Muscle of arm (tissue), 12 donors: ENCODE data around the gene MUC2. TPM values are rescaled to one million over a fixed set of nuclear protein-coding genes. Genes with fewer than 3 reads are reported as not detected.

Experiments
- DNase-seq: peaks from one replicate; pipeline ENCODE4 v3.0.0-alpha.2; 2013
- polyA plus RNA-seq, 12 donors: library from polyadenylated mRNA; unstranded; fragments of 120-200 nt; gene quantifications; one replicate each; pipeline ENCODE4 v1.2.1, GENCODE V29; 2013; ENCODE audit not compliant: insufficient read length in 12 of 12

Gene MUC2
- polyA plus RNA-seq, 12 donors: 0.01 to 62.5 (median 0.08) TPM; not detected in 3

DNA sequence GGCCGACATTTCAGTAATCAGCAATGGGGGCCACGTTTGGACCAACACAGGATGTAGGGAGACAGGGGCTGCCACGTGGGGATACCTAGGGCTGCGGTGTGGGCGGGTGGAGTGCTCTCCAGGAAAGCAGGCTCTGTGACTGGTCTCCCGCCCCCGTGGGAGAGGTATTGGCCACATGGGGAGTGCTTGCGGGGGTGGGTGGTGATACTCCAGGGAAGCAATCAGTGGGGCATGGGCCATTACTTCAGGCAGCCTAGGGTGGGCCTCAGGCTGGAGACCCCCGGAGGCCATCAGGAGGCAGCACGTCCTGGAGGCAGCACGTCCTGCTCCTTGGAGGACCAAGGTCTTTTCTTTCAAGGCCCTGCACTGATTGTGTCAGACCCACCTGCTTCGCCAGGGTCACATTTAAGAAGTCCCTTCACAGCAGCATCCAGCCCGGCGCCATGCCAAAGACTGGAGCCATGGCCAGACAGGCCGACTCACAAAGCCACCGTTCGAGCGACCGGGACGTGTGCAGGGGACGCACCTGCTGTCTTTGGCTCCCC is 3.0 kb upstream of the MUC2 start:
- DNase-seq: no peak

DNA sequence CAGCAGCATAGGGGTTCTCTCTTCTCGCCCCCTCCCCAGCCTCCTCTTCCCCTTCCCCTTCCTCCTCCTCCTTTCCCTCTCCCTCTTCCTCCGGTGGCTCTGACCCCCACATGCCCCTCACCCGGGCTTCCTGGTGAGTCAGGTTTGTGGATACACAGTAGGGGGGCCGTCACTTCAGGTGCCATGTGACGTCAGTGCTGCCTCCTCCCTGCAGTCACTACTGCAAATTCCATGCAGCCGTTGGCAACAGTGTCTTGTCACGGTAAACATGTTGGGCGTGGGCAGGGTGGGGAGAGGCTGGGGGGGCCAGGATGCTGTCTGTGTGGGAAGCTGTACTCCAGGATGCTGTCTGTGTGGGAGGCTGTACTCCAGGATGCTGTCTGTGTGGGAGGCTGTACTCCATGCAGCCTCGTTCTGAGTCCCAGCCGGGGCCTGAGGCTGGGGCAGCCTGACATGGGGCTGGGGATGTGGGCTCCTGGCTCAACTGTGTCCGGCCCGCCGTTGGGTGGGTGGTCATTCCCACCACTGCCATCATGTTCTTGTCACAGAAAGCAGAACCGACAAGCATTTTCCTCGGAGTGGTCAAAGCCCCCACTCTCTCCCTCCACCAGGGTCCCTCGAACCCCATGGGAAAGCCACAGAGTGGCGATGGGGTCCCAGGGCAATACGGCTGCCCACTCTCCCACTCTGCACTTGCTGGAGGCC is 2.4 kb upstream of the MUC2 start:
- no peak for DNase-seq

DNA sequence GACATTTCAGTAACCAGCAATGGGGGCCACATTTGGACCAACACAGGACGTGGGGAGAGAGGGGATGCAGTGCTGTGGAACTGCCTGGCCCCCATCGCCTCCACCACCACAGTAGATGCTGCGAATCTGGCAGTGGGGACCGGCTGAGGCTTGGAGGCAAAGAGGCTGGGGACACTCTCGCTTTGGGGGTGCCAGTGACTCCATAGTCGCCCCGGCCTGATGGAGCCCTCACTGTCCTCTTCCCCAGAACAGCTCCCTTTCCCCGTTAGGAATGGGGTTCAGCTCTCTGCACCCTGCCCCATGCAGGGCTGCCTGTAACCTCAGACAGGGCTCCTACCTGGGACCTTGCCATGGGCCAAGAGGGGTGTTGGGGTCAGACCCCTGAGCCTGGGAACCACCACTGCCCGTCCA is 1.8 kb upstream of the MUC2 start:
- no peak for DNase-seq

DNA sequence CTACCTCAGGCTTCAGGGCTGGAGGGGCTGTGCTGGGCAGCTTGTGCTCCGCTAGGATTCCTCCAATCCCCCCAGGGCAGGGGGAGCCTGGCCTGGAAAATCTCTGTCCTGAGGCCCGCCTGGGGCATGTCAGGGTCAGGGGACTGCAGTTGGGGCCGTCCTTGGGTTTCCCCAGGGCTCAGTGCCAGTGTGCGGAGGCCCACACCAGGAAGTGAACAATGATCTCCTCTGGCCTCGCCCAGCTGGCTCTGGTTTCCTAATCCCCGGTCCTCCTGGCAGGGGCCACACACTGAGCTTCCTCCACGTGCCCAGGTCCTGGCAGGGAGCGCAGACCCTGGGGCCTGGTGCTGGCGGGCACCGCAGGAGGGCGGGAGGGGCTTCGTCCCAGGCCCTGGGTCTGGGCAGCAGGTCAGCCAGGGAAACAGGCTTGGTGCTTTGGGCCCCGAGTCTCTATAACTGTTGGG is 1.4 kb upstream of the MUC2 start:
- no peak for DNase-seq

DNA sequence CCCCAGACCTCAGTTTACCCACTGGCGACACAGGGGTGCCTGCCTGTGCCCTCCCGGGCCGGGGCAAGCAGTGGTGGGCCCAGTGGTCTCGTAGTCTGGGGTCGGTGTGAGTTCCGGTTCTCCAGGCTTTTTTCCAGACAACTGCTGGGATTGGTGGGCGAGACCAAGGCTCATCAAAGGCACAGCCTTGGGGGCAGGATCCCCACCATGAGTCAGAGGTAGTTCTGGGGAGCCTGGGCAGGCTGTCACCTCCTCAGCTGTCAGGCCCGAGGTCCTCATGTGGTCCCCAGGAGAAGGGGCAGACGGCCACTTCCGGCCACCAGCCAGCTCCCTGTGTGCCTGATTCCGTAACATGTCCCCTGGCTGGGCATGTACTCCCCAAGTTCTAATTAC is 827 bp upstream of the MUC2 start:
- no peak for DNase-seq

DNA sequence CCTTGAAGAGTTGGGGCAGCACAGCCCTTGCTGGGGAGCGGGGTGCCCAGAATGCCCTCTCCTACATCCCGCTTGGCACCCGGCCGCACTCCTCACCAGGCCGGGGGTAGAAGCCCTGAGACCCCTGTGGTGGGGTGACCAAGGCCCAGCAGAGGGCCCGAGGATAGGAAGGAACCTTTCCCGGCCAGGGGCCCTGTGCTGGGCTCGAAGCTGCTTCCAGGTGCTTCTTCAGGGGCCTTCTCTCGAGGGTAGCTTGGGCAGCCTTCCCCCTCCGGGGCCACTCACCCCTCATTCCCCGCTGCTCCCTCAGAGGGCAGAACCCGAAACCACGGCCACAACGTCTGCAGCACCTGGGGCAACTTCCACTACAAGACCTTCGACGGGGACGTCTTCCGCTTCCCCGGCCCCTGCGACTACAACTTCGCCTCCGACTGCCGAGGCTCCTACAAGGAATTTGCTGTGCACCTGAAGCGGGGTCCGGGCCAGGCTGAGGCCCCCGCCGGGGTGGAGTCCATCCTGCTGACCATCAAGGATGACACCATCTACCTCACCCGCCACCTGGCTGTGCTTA is 752 bp downstream of the MUC2 start:
- no peak for DNase-seq

DNA sequence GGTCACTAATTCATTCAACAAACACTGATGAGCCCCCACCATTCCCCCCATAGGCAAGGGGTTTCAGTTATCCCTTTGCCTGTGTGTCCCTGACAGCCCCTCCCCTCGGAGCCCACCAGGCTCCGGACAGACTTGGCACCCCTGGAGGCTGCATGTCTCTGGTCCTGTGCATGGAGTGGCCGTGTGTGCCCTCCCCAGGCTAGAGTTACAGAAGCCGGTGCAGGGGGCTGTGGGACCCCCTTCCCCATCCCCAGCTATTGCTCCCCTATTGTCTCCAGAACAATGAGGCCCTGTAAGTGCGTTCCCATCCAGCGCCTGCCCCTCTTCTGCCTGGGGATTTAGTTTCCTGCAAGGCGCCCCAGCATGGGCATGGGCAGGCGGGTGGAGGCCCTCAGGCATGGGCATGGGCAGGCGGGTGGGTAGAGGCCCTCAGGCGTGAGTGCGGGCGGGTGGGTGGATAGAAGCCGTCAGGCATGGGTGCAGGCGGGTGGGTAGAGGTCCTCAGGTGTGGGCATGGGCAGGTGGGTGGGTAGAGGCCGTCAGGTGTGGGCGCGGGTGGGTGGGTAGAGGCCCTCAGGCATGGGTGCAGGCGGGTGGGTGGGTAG is 1.5 kb downstream of the MUC2 start:
- no peak for DNase-seq

DNA sequence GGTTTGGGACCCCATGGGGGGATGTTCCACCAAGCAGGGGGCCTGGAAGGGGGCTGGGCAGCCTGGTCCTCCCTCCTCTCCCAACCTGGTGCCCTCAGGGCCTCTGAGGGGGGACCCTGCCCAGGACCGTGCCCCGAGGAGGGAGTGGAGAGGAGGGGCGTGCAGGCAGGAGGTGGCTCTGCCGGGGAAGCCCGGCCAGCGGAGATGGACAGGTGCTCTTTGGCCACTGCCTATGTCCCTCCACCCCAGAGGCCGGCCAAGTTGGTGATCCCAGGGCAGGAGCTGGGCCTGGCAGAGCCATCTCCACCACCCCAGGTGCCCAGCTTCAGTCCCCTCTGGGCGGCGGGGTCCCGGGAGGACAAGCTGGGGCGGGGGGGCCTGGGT is 2.4 kb downstream of the MUC2 start:
- no peak for DNase-seq

DNA sequence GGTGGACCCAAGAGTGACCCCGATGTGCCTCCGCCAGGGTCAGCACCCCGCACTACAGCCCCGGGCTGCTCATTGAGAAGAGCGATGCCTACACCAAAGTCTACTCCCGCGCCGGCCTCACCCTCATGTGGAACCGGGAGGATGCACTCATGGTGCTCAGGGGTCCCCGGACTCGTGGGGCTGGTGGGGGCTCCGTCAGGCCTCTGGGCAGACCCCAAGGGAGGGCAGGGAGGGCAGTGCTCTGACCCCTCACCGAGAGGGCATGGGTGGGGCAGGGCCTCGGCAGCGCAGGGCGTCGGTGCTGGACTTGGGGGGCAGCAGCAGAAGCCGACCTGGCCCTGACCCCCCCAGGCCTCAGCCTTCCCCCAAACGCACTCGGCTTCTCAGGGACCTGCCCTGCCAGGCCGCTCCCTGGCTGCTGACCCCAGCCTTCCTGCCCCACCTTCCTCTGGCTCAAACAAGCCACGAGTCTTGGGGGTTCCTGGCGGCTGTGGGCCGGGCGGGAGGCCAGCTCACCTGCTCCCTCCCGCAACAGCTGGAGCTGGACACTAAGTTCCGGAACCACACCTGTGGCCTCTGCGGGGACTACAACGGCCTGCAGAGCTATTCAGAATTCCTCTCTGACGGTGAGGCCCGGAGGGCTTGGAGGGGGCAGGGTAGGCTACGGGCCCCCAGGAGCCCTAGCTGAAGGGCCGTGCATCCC is 2.9 kb downstream of the MUC2 start:
- no peak for DNase-seq

DNA sequence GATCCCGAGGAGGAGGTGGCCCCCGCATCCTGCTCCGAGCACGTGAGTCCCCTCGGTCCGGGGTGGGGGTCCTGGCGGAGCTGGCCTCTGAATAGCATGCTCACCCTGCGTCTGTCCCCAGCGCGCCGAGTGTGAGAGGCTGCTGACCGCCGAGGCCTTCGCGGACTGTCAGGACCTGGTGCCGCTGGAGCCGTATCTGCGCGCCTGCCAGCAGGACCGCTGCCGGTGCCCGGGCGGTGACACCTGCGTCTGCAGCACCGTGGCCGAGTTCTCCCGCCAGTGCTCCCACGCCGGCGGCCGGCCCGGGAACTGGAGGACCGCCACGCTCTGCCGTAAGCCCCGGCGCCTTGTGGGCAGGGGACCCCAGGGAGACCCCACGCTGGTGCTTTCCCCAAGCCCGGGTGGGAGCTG is 3.5 kb downstream of the MUC2 start:
- DNase-seq: no peak

DNA sequence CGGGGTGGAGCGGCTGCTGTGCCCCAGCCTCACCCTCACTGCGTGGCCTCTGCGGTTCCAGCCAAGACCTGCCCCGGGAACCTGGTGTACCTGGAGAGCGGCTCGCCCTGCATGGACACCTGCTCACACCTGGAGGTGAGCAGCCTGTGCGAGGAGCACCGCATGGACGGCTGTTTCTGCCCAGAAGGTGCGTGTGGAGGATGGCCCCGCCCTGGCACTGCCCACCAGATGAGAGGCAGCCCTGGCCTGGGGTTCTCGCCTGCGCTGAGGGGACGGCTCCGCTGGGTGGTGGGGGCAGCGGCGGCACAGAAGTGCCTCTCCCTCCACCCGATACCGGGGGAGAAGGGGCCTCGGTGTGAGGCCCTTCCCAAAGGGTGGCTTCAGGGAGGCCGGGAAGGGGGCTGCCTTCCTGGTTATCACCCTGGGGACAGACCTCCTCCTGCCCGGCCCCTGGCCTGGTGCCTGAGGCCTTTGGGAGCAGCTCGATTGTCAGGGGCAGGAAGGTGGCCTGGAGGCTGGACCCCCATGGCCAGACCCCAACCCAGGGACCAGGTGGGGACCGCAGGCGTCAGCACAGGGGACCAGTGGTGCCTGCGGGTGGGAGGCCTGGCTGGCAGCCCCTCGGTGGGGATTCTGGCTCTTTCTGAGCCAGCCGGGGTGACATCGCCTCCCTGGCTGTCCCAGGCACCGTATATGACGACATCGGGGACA is 7.1 kb downstream of the MUC2 start:
- no peak for DNase-seq

DNA sequence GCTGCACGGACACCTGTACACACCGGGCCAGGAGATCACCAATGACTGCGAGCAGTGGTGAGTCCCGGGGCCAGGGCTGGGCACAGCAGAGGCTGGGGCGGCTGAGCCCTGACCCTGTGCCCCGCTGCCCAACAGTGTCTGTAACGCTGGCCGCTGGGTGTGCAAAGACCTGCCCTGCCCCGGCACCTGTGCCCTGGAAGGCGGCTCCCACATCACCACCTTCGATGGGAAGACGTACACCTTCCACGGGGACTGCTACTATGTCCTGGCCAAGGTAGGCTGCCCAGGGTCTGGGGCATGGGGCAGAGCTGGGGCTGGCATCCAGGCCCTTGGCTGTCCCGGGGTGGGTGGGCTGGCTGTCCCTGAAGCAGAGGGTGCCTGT is 7.7 kb downstream of the MUC2 start:
- no peak for DNase-seq

DNA sequence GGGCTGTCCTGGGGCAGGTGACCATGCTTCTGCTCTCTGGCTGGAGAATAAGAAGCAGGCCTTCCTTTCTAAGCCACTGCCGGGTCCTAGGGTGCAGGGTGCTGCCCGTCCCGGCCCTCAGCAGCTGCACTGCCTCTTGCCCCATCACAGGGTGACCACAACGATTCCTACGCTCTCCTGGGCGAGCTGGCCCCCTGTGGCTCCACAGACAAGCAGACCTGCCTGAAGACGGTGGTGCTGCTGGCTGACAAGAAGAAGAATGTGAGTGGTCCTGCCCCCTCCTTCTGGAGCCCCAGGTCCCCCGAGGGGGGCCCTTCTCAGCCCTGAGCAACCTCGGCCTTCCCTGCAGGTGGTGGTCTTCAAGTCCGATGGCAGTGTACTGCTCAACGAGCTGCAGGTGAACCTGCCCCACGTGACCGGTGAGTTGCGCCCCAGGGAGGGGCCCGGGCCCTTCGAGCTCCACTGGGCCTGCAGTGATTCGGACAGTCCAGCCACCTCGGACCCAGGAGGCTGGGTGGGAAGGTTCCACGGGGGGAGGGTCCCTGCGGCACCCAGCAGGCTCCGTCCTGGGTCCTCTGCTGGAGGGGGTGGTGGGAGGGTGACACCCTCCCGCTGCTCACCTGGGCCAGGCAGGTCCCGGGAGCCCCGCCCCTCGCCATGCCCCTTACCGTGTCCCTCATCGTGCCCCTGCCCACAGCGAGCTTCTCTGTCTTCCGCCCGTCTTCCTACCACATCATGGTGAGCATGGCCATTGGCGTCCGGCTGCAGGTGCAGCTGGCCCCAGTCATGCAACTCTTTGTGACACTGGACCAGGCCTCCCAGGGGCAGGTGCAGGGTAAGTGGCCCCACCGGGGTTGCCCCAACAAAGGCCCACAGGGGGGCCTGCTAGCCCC is 8.3 kb downstream of the MUC2 start:
- DNase-seq: no peak

DNA sequence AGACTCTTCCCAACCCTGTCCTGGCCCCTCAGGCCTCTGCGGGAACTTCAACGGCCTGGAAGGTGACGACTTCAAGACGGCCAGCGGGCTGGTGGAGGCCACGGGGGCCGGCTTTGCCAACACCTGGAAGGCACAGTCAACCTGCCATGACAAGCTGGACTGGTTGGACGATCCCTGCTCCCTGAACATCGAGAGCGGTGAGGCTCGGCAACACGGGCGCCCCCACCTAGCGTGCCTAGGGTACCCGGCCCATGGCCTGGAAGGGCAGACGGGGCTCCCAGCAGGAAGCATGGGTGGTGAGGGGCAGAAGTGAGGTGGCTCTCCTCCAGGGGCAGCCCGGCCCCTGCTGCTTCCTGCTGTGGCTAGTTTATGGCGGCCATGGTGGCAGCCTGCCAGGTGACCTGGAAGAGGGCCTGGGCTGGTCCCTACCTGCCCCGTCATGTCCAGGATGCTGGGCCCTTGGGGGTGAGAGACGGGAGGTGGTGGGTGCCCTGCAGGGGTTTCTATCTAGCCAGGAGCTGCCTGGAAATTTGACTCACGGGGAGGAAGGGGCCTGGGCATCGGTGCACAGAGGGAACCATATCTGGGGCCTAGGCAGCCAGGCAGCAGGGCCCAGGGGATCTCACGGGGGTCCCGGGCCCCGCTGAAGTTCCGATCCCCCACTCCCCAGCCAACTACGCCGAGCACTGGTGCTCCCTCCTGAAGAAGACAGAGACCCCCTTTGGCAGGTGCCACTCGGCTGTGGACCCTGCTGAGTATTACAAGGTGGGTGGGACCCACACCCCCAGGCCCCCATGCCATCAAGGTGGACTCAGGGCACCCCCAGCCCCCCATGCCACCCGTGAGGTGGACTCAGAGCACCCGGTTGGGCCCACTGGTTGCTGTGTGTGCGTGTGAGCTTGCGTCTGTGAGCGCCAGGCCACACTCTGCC is 9.2 kb downstream of the MUC2 start:
- DNase-seq: no peak

DNA sequence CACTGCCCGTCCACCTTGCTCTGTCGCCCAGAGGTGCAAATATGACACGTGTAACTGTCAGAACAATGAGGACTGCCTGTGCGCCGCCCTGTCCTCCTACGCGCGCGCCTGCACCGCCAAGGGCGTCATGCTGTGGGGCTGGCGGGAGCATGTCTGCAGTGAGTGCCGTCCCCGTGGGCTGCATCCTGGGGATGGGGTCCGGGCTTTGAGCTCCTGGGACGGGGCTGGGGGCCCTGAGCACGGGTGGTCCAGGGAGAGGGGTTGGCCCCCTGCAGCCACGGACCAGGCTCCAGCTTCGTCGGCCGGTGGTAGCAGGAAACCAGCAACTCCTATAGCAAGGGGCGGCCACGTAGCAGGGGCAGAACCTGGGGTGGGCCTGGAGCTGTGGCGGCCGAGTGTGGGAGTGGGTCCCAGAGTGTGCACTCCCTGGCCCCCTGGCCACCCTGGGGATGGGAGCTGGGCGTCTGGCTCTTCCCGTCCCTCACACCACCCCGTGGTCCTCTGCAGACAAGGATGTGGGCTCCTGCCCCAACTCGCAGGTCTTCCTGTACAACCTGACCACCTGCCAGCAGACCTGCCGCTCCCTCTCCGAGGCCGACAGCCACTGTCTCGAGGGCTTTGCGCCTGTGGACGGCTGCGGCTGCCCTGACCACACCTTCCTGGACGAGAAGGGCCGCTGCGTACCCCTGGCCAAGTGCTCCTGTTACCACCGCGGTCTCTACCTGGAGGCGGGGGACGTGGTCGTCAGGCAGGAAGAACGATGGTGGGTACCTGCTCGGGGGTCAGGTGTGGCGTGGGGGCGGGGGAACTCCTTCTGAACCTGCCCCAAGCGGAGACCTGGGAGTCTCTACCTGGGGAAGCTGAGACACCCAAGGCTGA is 10.1 kb downstream of the MUC2 start:
- no peak for DNase-seq

DNA sequence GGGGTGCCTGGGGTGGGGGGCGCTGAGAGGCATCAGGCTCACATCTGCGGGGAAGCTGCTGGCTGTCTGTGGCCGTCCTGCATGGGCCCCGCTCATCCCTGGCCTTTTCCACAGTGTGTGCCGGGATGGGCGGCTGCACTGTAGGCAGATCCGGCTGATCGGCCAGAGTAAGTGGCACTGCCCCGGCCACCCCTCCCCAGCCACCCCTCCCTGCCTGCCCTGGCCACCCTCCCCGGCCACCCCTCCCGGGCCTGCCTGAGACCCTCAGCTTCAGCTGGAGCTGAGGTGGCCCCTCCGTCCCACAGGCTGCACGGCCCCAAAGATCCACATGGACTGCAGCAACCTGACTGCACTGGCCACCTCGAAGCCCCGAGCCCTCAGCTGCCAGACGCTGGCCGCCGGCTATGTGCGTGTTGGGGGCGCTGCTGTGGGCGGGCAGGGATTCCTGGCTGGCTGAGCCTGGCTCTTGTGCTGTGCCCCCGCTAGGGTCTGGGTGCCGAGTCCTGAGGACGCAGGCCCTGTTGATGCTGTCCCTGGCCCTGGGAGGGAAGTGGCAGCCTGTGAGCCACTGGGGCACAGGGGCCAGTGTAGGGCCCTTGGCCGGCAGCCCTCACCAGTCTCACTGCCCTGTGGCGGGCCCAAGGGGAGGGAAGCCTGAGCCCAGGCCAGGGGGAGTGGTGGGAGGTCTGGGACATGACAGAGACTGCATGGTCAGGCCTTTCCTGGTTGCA is 10.9 kb downstream of the MUC2 start:
- DNase-seq: no peak

DNA sequence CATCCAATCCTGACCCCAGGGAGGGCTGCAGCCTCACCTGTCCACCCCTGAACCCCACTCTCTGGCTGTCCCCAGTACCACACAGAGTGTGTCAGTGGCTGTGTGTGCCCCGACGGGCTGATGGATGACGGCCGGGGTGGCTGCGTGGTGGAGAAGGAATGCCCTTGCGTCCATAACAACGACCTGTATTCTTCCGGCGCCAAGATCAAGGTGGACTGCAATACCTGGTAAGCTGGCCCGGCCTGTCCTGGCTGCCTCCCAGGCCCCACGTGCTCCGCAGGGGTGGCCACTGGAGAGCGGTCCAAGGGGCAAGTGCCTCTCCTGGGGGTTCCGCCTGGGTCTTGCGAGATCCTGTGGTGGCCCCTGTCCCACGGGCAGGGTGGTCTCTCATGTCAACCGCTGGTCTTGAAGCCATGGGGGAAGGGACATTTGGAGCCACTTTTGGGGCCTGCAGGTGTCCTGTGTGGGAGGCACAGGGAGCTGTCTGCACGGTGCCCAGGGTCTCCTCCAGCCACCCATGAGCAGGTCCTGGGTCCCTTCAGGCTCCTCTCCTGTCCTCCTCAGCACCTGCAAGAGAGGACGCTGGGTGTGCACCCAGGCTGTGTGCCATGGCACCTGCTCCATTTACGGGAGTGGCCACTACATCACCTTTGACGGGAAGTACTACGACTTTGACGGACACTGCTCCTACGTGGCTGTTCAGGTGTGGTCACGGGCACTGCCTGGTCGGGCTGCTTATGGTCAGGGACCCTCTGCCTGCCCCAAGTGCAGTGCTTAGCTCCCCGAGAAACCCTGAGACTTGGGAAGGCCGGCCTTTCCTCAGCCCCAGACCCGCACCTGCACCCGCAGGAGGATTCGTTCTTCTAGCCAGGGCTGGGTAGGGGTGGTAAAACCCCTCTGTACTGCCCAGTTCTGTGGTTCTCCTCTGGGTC is 11.8 kb downstream of the MUC2 start:
- no peak for DNase-seq
